HCT116 (cell line): ENCODE data around the gene NRAP. TPM values are rescaled to one million over a fixed set of nuclear protein-coding genes. Genes with fewer than 3 reads are reported as not detected.

Experiments used
- ATAC-seq: fragments of 200-7000 bp; cut with Tn5 transposase; 2 replicates; pipeline ENCODE4 v1.9.1; 2020; ENCODE audit warnings: mild to moderate bottlenecking, moderate library complexity
- BruUV-seq: library from RNA; stranded (reverse); fragments of 400-500 nt; replicated peaks from 2 replicates; lab custom pipeline; 2021; lab: Mats Ljungman, UMichigan
- CTCF ChIA-PET: fragments of 300-600 bp; sonication (Branson Sonifier 250); formaldehyde crosslinking; loops from one replicate; lab custom pipeline; 2021; ENCODE audit warnings: antibody characterized with exemption; lab: Charles Lee
- POLR2A ChIA-PET: fragments of 300-600, 350-600 bp; sonication (Branson Sonifier 250); formaldehyde crosslinking; loops from one replicate; lab custom pipeline; 2021; ENCODE audit warnings: antibody characterized with exemption; lab: Charles Lee
- RAD21 ChIA-PET, 2 experiments: fragments of 300-600 bp; sonication (Branson Sonifier 250); formaldehyde crosslinking; loops; one replicate each; lab custom pipeline; 2023; ENCODE audit warnings: low total read pairs in 2 of 2; ENCODE audit not compliant: uncharacterized antibody in 2 of 2, unreplicated experiment in 2 of 2, low non-redundant PET in 1 of 2; lab: Charles Lee
- DNase-seq: peaks from one replicate; pipeline ENCODE4 v3.0.0-alpha.2; 2010; ENCODE audit warnings: low read depth, low spot score
- H2AFZ ChIP-seq: fragments of 200-600 bp; shearing (Covaris generic), sonication (generic); 2 replicates; pipeline ENCODE4 v1.6.1; 2017; ENCODE audit warnings: low read depth, mixed run types, mixed read lengths, antibody characterized with exemption, low read length; ENCODE audit not compliant: poor library complexity, severe bottlenecking
- H3K27ac ChIP-seq: 2 replicates; pipeline ENCODE4 v1.5.1; 2012; ENCODE audit warnings: low read depth, low read length
- H3K27me3 ChIP-seq: fragments of 200-600 bp; sonication (generic); 2 replicates; pipeline ENCODE4 v1.6.1; 2016; ENCODE audit warnings: mixed run types, low read length, mixed read lengths; ENCODE audit not compliant: insufficient read depth
- H3K36me3 ChIP-seq, 2 experiments: fragments of 200-500 bp in 1 of 2; fragments of 200-600 bp in 1 of 2; sonication (Bioruptor generic) in 1 of 2; sonication (generic) in 1 of 2; 2 replicates each; pipeline versions ENCODE4 v1.5.1 to v1.6.1; 2014 to 2016; ENCODE audit warnings: low read length in 2 of 2, inconsistent platforms in 1 of 2, mixed read lengths in 1 of 2, mixed run types in 1 of 2; ENCODE audit not compliant: insufficient read depth in 2 of 2, control insufficient read depth in 1 of 2
- H3K4me1 ChIP-seq, 2 experiments: fragments of 200-600 bp in 1 of 2; sonication (generic) in 1 of 2; 2 replicates each; pipeline versions ENCODE4 v1.5.1 to v1.6.1; 2012 to 2017; ENCODE audit warnings: low read length in 2 of 2, inconsistent platforms in 1 of 2, mild to moderate bottlenecking in 1 of 2, mixed read lengths in 1 of 2, mixed run types in 1 of 2, moderate library complexity in 1 of 2; ENCODE audit not compliant: insufficient read depth in 2 of 2, control insufficient read depth in 1 of 2
- H3K4me2 ChIP-seq: fragments of 200-600 bp; sonication (generic); 2 replicates; pipeline ENCODE4 v1.6.1; 2017; ENCODE audit warnings: mixed run types, low read length, mixed read lengths
- H3K4me3 ChIP-seq, 2 experiments: fragments of 200-600 bp in 1 of 2; sonication (generic) in 1 of 2; replicated peaks in 1 of 2; 2 replicates each; pipeline ENCODE4 v1.5.1; 2011 to 2016; ENCODE audit warnings: low read length in 2 of 2, control low read depth in 1 of 2, low read depth in 1 of 2, mild to moderate bottlenecking in 1 of 2, mixed read lengths in 1 of 2, mixed run types in 1 of 2
- H3K79me2 ChIP-seq: fragments of 200-600 bp; sonication (generic); 2 replicates; pipeline ENCODE4 v1.6.1; 2017; ENCODE audit warnings: mild to moderate bottlenecking, mixed run types, low read length, moderate library complexity, mixed read lengths; ENCODE audit not compliant: insufficient read depth
- H3K9ac ChIP-seq: fragments of 200-600 bp; sonication (generic); 2 replicates; pipeline ENCODE4 v1.6.1; 2016; ENCODE audit warnings: low read length, mixed read lengths
- H3K9me2 ChIP-seq: fragments of 200-600 bp; sonication (generic), shearing (Covaris generic); 2 replicates; pipeline ENCODE4 v1.6.1; 2017; ENCODE audit warnings: mixed run types, mild to moderate bottlenecking, moderate library complexity; ENCODE audit not compliant: insufficient read depth
- H3K9me3 ChIP-seq, 2 experiments: fragments of 200-500 bp in 1 of 2; fragments of 200-600 bp in 1 of 2; sonication (Bioruptor generic) in 1 of 2; sonication (generic) in 1 of 2; 2 replicates each; pipeline ENCODE4 v1.6.1; 2014 to 2017; ENCODE audit warnings: low read length in 2 of 2, mixed read lengths in 2 of 2, inconsistent platforms in 1 of 2, low read depth in 1 of 2, mild to moderate bottlenecking in 1 of 2, mixed run types in 1 of 2, moderate library complexity in 1 of 2; ENCODE audit not compliant: control insufficient read depth in 1 of 2, insufficient read depth in 1 of 2
- H4K20me1 ChIP-seq: fragments of 200-600 bp; sonication (generic), shearing (Covaris generic); 2 replicates; pipeline ENCODE4 v1.6.1; 2017; ENCODE audit warnings: mixed run types, mild to moderate bottlenecking, moderate library complexity; ENCODE audit not compliant: insufficient read depth
- ATF3 ChIP-seq: IDR thresholded peaks from 2 replicates; pipeline ENCODE4 v1.6.1; 2012
- CTCF ChIP-seq, 3 experiments: fragments of 200-600 bp in 1 of 3; sonication (generic) in 1 of 3; IDR thresholded peaks in 2 of 3; conservative IDR thresholded peaks in 1 of 3; 2 replicates each; pipeline ENCODE4 v1.5.1; 2012 to 2017; ENCODE audit warnings: low read depth in 2 of 3, low read length in 2 of 3, antibody characterized with exemption in 1 of 3, borderline replicate concordance in 1 of 3, control low read depth in 1 of 3, mild to moderate bottlenecking in 1 of 3, mixed read lengths in 1 of 3, mixed run types in 1 of 3, moderate library complexity in 1 of 3; ENCODE audit not compliant: insufficient read depth in 1 of 3
- ELF1 ChIP-seq: IDR thresholded peaks from 2 replicates; pipeline ENCODE4 v1.6.1; 2012; ENCODE audit warnings: low read depth, borderline replicate concordance
- EZH2 ChIP-seq: fragments of 200-600 bp; sonication (generic); IDR thresholded peaks from 2 replicates; pipeline ENCODE4 v1.6.1; 2017; ENCODE audit warnings: antibody characterized with exemption, mixed run types
- EZH2phosphoT487 ChIP-seq: fragments of 200-600 bp; IDR thresholded peaks from 2 replicates; pipeline ENCODE4 v1.6.1; 2018; ENCODE audit warnings: antibody characterized with exemption, borderline replicate concordance
- FOSL1 ChIP-seq: IDR thresholded peaks from 2 replicates; pipeline ENCODE4 v1.6.1; 2012; ENCODE audit warnings: low read depth
- JUND ChIP-seq: IDR thresholded peaks from 2 replicates; pipeline ENCODE4 v1.6.1; 2012
- MAX ChIP-seq: IDR thresholded peaks from 2 replicates; pipeline ENCODE4 v1.6.1; 2012
- POLR2A ChIP-seq: IDR thresholded peaks from 2 replicates; pipeline ENCODE4 v1.7.0; 2011; ENCODE audit warnings: borderline replicate concordance; ENCODE audit not compliant: insufficient read depth, insufficient read length; ENCODE audit errors: extremely low read depth
- POLR2AphosphoS5 ChIP-seq: IDR thresholded peaks from 2 replicates; pipeline ENCODE4 v1.6.1; 2011; ENCODE audit warnings: mild to moderate bottlenecking, low read depth, low read length, moderate library complexity
- RAD21 ChIP-seq: IDR thresholded peaks from 2 replicates; pipeline ENCODE4 v1.6.1; 2012; ENCODE audit warnings: low read depth, mild to moderate bottlenecking
- SIN3A ChIP-seq: IDR thresholded peaks from 2 replicates; pipeline ENCODE4 v1.6.1; 2012; ENCODE audit warnings: low read depth
- SP1 ChIP-seq: IDR thresholded peaks from 2 replicates; pipeline ENCODE4 v1.6.1; 2012; ENCODE audit warnings: low read depth
- TCF7L2 ChIP-seq: IDR thresholded peaks from 2 replicates; pipeline ENCODE4 v1.7.0; 2011; ENCODE audit warnings: borderline replicate concordance, inconsistent platforms; ENCODE audit not compliant: insufficient read depth, insufficient read length; ENCODE audit errors: extremely low read depth
- YY1 ChIP-seq: IDR thresholded peaks from 2 replicates; pipeline ENCODE4 v1.6.1; 2011; ENCODE audit warnings: low read length, low read depth, moderate library complexity, mild to moderate bottlenecking; ENCODE audit not compliant: insufficient replicate concordance; ENCODE audit errors: extremely low read depth
- ZFX ChIP-seq: fragments of 450-650 bp; IDR thresholded peaks from 2 replicates; pipeline ENCODE4 v1.6.1; 2017
- intact Hi-C: fragments of 100-400 bp; cut with micrococcal nuclease; formaldehyde crosslinking; loops from 2 replicates; pipeline ENCODE4 v1.10.0; 2022
- total RNA-seq: library from RNA; stranded (reverse); gene quantifications from one replicate; pipeline ENCODE4 v1.2.1, GENCODE V29; 2021; ENCODE audit not compliant: unreplicated experiment
- TF ChIP-seq, protein P1 (sequence below): IDR thresholded peaks from 2 replicates; pipeline ENCODE4 v1.6.1; 2011; ENCODE audit warnings: mild to moderate bottlenecking, low read length, moderate library complexity; ENCODE audit not compliant: insufficient replicate concordance; ENCODE audit errors: extremely low read depth

The NRAP gene
- total RNA-seq, 1 experiment from 2014 or later, result not detected

DNA sequence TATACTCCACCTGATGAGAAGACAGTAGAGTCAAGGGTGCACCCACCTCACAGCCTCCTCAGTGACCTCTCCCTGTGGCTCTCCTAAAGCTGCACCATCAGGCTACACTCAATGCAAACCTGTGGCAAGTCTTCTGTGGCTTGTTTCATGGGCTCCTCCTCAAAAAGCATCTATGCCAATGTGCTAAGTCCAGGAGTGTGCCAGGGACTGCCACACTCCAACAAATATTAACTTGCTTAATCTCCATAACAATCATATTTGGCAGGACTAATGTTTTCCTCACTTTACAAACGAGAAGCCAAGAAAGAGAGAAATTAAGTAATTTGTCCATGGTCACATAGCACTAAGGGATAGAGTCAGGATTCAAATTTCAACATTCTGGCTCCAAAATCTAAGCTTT is 11.9 kb downstream of the NRAP start:
- H3K4me2 ChIP-seq, result no peak overlapping the region
- ChIA-PET RAD21 (no interaction called here), POLR2A (no interaction called here), CTCF (no interaction called here)
- TF ChIP-seq ELF1 (no peak), ATF3 (no peak), SP1 (no peak), MAX (no peak), SIN3A (no peak), JUND (no peak)
- DNase-seq (no peak), ATAC-seq (no peak)
- no TSS peak for BruUV-seq
- no peak overlapping the region for H3K27ac ChIP-seq
- H3K9me2 ChIP-seq, result no peaks in the 10 kb centered on the region
- no peaks in the 10 kb centered on the region for H3K79me2 ChIP-seq
- no peak overlapping the region for H3K9ac ChIP-seq
- H3K36me3 ChIP-seq, result no peaks in the 10 kb centered on the region
- intact Hi-C loops, result no loop called here
- no peak overlapping the region for H2AFZ ChIP-seq
- H3K4me3 ChIP-seq, result no peak overlapping the region
- H3K27me3 ChIP-seq, result 0 out of 2 replicates have a peak, but pooled peaks cover 5% of the 10 kb centered on the region
- H4K20me1 ChIP-seq, result no peaks in the 10 kb centered on the region
- H3K9me3 ChIP-seq, result no peaks in the 10 kb centered on the region
- H3K4me1 ChIP-seq, result 0 out of 4 replicates have a peak, but pooled peaks cover 0 to 2% of the 10 kb centered on the region in 2 experiments

DNA sequence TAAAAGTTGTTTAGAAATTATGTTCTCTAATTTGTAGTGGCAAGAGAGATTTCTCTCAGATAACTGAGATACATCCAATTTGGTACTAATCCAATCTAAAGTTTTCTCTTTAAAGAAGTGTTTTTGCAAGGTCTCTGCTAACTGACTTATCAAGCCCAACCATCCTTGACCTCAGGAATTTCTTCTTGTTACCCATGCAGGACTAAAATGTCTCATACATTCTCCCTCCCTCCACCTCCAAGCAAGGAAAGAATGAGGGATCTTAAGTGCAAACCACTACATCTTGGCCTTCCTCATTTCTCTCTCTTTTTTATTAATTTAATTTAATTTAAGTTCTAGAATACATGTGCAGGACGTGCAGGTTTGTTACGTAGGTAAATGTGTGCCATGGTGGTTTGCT is 12.8 kb downstream of the NRAP start:
- CTCF ChIA-PET, result no interaction called here
- no peak overlapping the region for H3K9ac ChIP-seq
- H3K4me3 ChIP-seq, result no peak overlapping the region
- H3K4me2 ChIP-seq, result no peak overlapping the region
- 0 out of 2 replicates have a peak, but pooled peaks cover 5% of the 10 kb centered on the region for H3K27me3 ChIP-seq
- DNase-seq (no peak), ATAC-seq (no peak)
- RAD21 ChIA-PET, result no interaction called here
- POLR2A ChIA-PET, result no interaction called here
- intact Hi-C loops, result no loop called here
- H3K9me2 ChIP-seq, result no peaks in the 10 kb centered on the region
- H3K9me3 ChIP-seq, result no peaks in the 10 kb centered on the region
- no peak overlapping the region for H3K27ac ChIP-seq
- H3K36me3 ChIP-seq, result no peaks in the 10 kb centered on the region
- no peak overlapping the region for H2AFZ ChIP-seq
- no TSS peak for BruUV-seq
- no peaks in the 10 kb centered on the region for H4K20me1 ChIP-seq
- no peaks in the 10 kb centered on the region for H3K79me2 ChIP-seq
- H3K4me1 ChIP-seq, result 0 out of 4 replicates have a peak, but pooled peaks cover 0 to 4% of the 10 kb centered on the region in 2 experiments
- TF ChIP-seq, protein P1, sequence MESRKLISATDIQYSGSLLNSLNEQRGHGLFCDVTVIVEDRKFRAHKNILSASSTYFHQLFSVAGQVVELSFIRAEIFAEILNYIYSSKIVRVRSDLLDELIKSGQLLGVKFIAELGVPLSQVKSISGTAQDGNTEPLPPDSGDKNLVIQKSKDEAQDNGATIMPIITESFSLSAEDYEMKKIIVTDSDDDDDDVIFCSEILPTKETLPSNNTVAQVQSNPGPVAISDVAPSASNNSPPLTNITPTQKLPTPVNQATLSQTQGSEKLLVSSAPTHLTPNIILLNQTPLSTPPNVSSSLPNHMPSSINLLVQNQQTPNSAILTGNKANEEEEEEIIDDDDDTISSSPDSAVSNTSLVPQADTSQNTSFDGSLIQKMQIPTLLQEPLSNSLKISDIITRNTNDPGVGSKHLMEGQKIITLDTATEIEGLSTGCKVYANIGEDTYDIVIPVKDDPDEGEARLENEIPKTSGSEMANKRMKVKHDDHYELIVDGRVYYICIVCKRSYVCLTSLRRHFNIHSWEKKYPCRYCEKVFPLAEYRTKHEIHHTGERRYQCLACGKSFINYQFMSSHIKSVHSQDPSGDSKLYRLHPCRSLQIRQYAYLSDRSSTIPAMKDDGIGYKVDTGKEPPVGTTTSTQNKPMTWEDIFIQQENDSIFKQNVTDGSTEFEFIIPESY, result no peak
- TF ChIP-seq JUND, result no peak
- TF ChIP-seq TCF7L2, result no peak
- no peak for TF ChIP-seq EZH2
- no peak for TF ChIP-seq SP1
- no peak for TF ChIP-seq RAD21
- TF ChIP-seq CTCF (IDR thresholded peaks at IDR 0.05 in 2 of 3, conservative IDR thresholded peaks at IDR 0.05 in 1 of 3; ENCODE audit: borderline replicate concordance in 1 of 3, insufficient read depth in 1 of 3, low read depth in 2 of 3, low read length in 2 of 3), result no peak
- TF ChIP-seq POLR2A, result no peak
- TF ChIP-seq ZFX, result no peak
- TF ChIP-seq EZH2phosphoT487, result no peak
- no peak for TF ChIP-seq ELF1
- no peak for TF ChIP-seq POLR2AphosphoS5
- no peak for TF ChIP-seq SIN3A
- TF ChIP-seq YY1, result no peak
- TF ChIP-seq FOSL1, result no peak
